ENCODE results near the gene FTO.

Gene FTO

GRCh38 chr16:54140057-54140787 lies 436.3 kb downstream of the FTO start:
- DNase-seq = no peak

- DNase-seq = no peak
Observed at GRCh38 chr16:54140788-54141136, 436.8 kb downstream of the FTO start.

GRCh38 chr16:54142787-54143186 lies 438.8 kb downstream of the FTO start:
- no peak for DNase-seq

- no peak for DNase-seq
Observed at GRCh38 chr16:54143410-54143809, 439.5 kb downstream of the FTO start.

- DNase-seq = no peak
Observed at GRCh38 chr16:54143934-54144571, 440.1 kb downstream of the FTO start.

- DNase-seq = no peak
Observed at GRCh38 chr16:54144572-54144947, 440.6 kb downstream of the FTO start.

GRCh38 chr16:54145881-54146280 lies 441.9 kb downstream of the FTO start:
- DNase-seq = peak; percentile 15

- no peak for DNase-seq
Observed at GRCh38 chr16:54148974-54149373, 445.0 kb downstream of the FTO start.

GRCh38 chr16:54150861-54151260 lies 446.9 kb downstream of the FTO start:
- DNase-seq = no peak

GRCh38 chr16:54152362-54153239 lies 448.6 kb downstream of the FTO start:
- DNase-seq = no peak

- no peak for DNase-seq
Observed at GRCh38 chr16:54153240-54153934, 449.4 kb downstream of the FTO start.

GRCh38 chr16:54156349-54156748 lies 452.4 kb downstream of the FTO start:
- DNase-seq = no peak

- no peak for DNase-seq
Observed at GRCh38 chr16:54158986-54159385, 455.0 kb downstream of the FTO start.

GRCh38 chr16:54159490-54160080 lies 455.6 kb downstream of the FTO start:
- no peak for DNase-seq

GRCh38 chr16:54160252-54160860 lies 456.4 kb downstream of the FTO start:
- no peak for DNase-seq

- DNase-seq = no peak
Observed at GRCh38 chr16:54160939-54161897, 457.3 kb downstream of the FTO start.

- no peak for DNase-seq
Observed at GRCh38 chr16:54163197-54163843, 459.4 kb downstream of the FTO start.

GRCh38 chr16:54164789-54165173 lies 460.8 kb downstream of the FTO start:
- no peak for DNase-seq

- peak; percentile 52 for DNase-seq
Observed at GRCh38 chr16:54165174-54165911, 461.4 kb downstream of the FTO start.

Measured in DMS53 (cell line).